Progenitor cell of endocrine pancreas (in vitro differentiated cells): Measurements from ENCODE around the gene ACAT2. TPM values are rescaled to one million over a fixed set of nuclear protein-coding genes. Genes with fewer than 3 reads are reported as not detected.
"Not testable (repeated sequence)": the region's sequence is repeated elsewhere in the genome, so short reads cannot be mapped to it uniquely, and the experiment has no call there.

ENCODE experiments used
- DNase-seq: peaks from one replicate; pipeline ENCODE4 v3.0.0; 2021; ENCODE audit warnings: low spot score; ENCODE audit not compliant: unreplicated experiment
- H3K27ac Mint-ChIP-seq: 2 replicates; pipeline ENCODE4 v1.8.0; 2021; ENCODE audit warnings: mild to moderate bottlenecking, moderate library complexity, mixed read lengths
- H3K27me3 Mint-ChIP-seq: 2 replicates; pipeline ENCODE4 v1.8.0; 2021; ENCODE audit warnings: mixed read lengths
- H3K36me3 Mint-ChIP-seq: 2 replicates; pipeline ENCODE4 v1.8.0; 2022; ENCODE audit warnings: mixed read lengths; ENCODE audit not compliant: insufficient read depth
- H3K4me1 Mint-ChIP-seq: 2 replicates; pipeline ENCODE4 v1.8.0; 2021; ENCODE audit warnings: low read depth, mixed read lengths
- H3K4me3 Mint-ChIP-seq: 2 replicates; pipeline ENCODE4 v1.8.0; 2021; ENCODE audit warnings: low read depth, mild to moderate bottlenecking, moderate library complexity, mixed read lengths
- H3K9me3 Mint-ChIP-seq: 2 replicates; pipeline ENCODE4 v1.8.0; 2021; ENCODE audit warnings: low read depth, mixed read lengths
- CTCF ChIP-seq: fragments of 200-600 bp; sonication (generic); IDR thresholded peaks from one replicate; pipeline ENCODE4 v1.5.0; 2021; ENCODE audit warnings: antibody characterized with exemption, mild to moderate bottlenecking; ENCODE audit not compliant: unreplicated experiment
- long read RNA-seq: library from polyadenylated mRNA; unstranded; transcript quantifications from one replicate; pipeline ENCODE4 v2.0.0, GENCODE V29; 2020
- total RNA-seq: library from RNA; stranded (reverse); gene quantifications from 2 replicates; pipeline ENCODE4 v1.2.1, GENCODE V29; 2021

ACAT2 gene
- 85.1 and 103 TPM in 2 replicates for total RNA-seq
- long read RNA-seq, transcript ACAT2-201 (9 exons, 3,180 nt) = major isoform, 404 of 480 reads
- long read RNA-seq, partial matches to known transcripts = 42 of 480 reads
- long read RNA-seq, other reads (novel, unspliced or antisense) = 34 of 480 reads

GRCh38 chr6:159761873-159762680, at the start of gene ACAT2:
Gene ACAT2, plus strand, starts transcription at chr6:159762045. Its CDS starts 43 bp downstream, at chr6:159762088.
- Mint-ChIP-seq H3K9me3 (no peaks in the 10 kb centered on the region), H3K4me3 (peak within 1 kb of the TSS; percentile 92), H3K36me3 (peaks cover 27% of the 10 kb centered on the region), H3K4me1 (peaks cover 25% of the 10 kb centered on the region), H3K27me3 (no peaks in the 10 kb centered on the region), H3K27ac (peak within 1 kb of the TSS; percentile 98)
- no peak for TF ChIP-seq CTCF
- peak; percentile 88 for DNase-seq

GRCh38 chr6:159712389-159712788, 49.5 kb upstream of the ACAT2 start:
- DNase-seq, H3K36me3 Mint-ChIP-seq, H3K4me1 Mint-ChIP-seq, H3K27ac Mint-ChIP-seq, H3K27me3 Mint-ChIP-seq, H3K9me3 Mint-ChIP-seq, H3K4me3 Mint-ChIP-seq: not testable (repeated sequence)

- Mint-ChIP-seq H3K36me3 (no peaks in the 10 kb centered on the region), H3K4me1 (peaks cover 5% of the 10 kb centered on the region), H3K27me3 (no peaks in the 10 kb centered on the region), H3K27ac (no peak overlapping the region), H3K9me3 (peaks cover 7% of the 10 kb centered on the region), H3K4me3 (no peak overlapping the region)
- TF ChIP-seq CTCF = no peak
- DNase-seq = no peak
Observed at GRCh38 chr6:159713984-159714383, 47.9 kb upstream of the ACAT2 start.

GRCh38 chr6:159714404-159714803, 47.4 kb upstream of the ACAT2 start:
- no peaks in the 10 kb centered on the region for H3K27me3 Mint-ChIP-seq
- H3K9me3 Mint-ChIP-seq = peaks cover 5% of the 10 kb centered on the region
- no peaks in the 10 kb centered on the region for H3K36me3 Mint-ChIP-seq
- H3K27ac Mint-ChIP-seq = no peak overlapping the region
- TF ChIP-seq CTCF = no peak
- peaks cover 5% of the 10 kb centered on the region for H3K4me1 Mint-ChIP-seq
- no peak overlapping the region for H3K4me3 Mint-ChIP-seq
- DNase-seq = no peak

- no peak for TF ChIP-seq CTCF
- Mint-ChIP-seq H3K4me1 (peaks cover 5% of the 10 kb centered on the region), H3K9me3 (no peaks in the 10 kb centered on the region), H3K27ac (no peak overlapping the region), H3K27me3 (no peaks in the 10 kb centered on the region), H3K36me3 (no peaks in the 10 kb centered on the region), H3K4me3 (no peak overlapping the region)
- no peak for DNase-seq
Observed at GRCh38 chr6:159715166-159715565, 46.7 kb upstream of the ACAT2 start.

GRCh38 chr6:159715605-159716004, 46.2 kb upstream of the ACAT2 start:
- DNase-seq = no peak
- no peak overlapping the region for H3K27ac Mint-ChIP-seq
- H3K36me3 Mint-ChIP-seq = no peaks in the 10 kb centered on the region
- TF ChIP-seq CTCF = no peak
- H3K27me3 Mint-ChIP-seq = no peaks in the 10 kb centered on the region
- no peak overlapping the region for H3K4me3 Mint-ChIP-seq
- peaks cover 5% of the 10 kb centered on the region for H3K4me1 Mint-ChIP-seq
- H3K9me3 Mint-ChIP-seq = no peaks in the 10 kb centered on the region
